ENCODE results near the gene UGDH.

The UGDH gene

GRCh38 chr4:39543034-39543433 is 15.8 kb upstream of the UGDH start:
- H3K9ac ChIP-seq (ENCODE audit: low read length) = no peak overlapping the region
- no peak overlapping the region for H3K4me2 ChIP-seq (ENCODE audit: low read length)
- no peaks in the 10 kb centered on the region for H3K79me2 ChIP-seq (ENCODE audit: insufficient read depth, low read length)
- no peak overlapping the region for H3K27ac ChIP-seq (ENCODE audit: low read depth, low read length, poor library complexity, severe bottlenecking)
- H3K9me3 ChIP-seq (ENCODE audit: low read length) = no peaks in the 10 kb centered on the region
- H2AFZ ChIP-seq (ENCODE audit: low read length) = no peak overlapping the region
- H4K20me1 ChIP-seq (ENCODE audit: insufficient read depth, low read length) = no peaks in the 10 kb centered on the region
- H3K36me3 ChIP-seq (ENCODE audit: insufficient read depth, low read length) = no peaks in the 10 kb centered on the region; the same call in 1 of the 2 replicates
- no peaks in the 10 kb centered on the region for H3K4me1 ChIP-seq (ENCODE audit: insufficient read depth, low read length, severe bottlenecking)
- TF ChIP-seq EZH2 (IDR thresholded peaks at IDR 0.05; ENCODE audit: borderline replicate concordance, low read length) (no peak), CTCF (IDR thresholded peaks at IDR 0.05; ENCODE audit: low read length) (no peak)
- H3K9me2 ChIP-seq (ENCODE audit: low read depth, low read length) = no peaks in the 10 kb centered on the region
- no peaks in the 10 kb centered on the region for H3K27me3 ChIP-seq (ENCODE audit: insufficient read depth, low read length)
- no peak overlapping the region for H3K4me3 ChIP-seq (ENCODE audit: low read depth, low read length, poor library complexity, severe bottlenecking)
- H3F3A ChIP-seq (ENCODE audit: insufficient read depth, low read length) = no peaks in the 10 kb centered on the region

- Histone ChIP-seq H3K9me2 (ENCODE audit: low read depth, low read length) (no peaks in the 10 kb centered on the region), H3K4me2 (ENCODE audit: low read length) (no peak overlapping the region), H3K27me3 (ENCODE audit: insufficient read depth, low read length) (no peaks in the 10 kb centered on the region), H3K27ac (ENCODE audit: low read depth, low read length, poor library complexity, severe bottlenecking) (no peak overlapping the region), H3K4me3 (ENCODE audit: low read depth, low read length, poor library complexity, severe bottlenecking) (no peak overlapping the region), H3K9ac (ENCODE audit: low read length) (no peak overlapping the region), H4K20me1 (ENCODE audit: insufficient read depth, low read length) (no peaks in the 10 kb centered on the region), H3K9me3 (ENCODE audit: low read length) (no peaks in the 10 kb centered on the region), H3K4me1 (ENCODE audit: insufficient read depth, low read length, severe bottlenecking) (no peaks in the 10 kb centered on the region), H3F3A (ENCODE audit: insufficient read depth, low read length) (no peaks in the 10 kb centered on the region), H3K36me3 (ENCODE audit: insufficient read depth, low read length) (no peaks in the 10 kb centered on the region; the same call in 1 of the 2 replicates), H2AFZ (ENCODE audit: low read length) (no peak overlapping the region), H3K79me2 (ENCODE audit: insufficient read depth, low read length) (no peaks in the 10 kb centered on the region)
- TF ChIP-seq CTCF (IDR thresholded peaks at IDR 0.05; ENCODE audit: low read length) (no peak), EZH2 (IDR thresholded peaks at IDR 0.05; ENCODE audit: borderline replicate concordance, low read length) (no peak)
Measured at GRCh38 chr4:39542611-39543012, 15.4 kb upstream of the UGDH start.

- Histone ChIP-seq H3K9me2 (ENCODE audit: low read depth, low read length) (no peaks in the 10 kb centered on the region), H3F3A (ENCODE audit: insufficient read depth, low read length) (no peaks in the 10 kb centered on the region), H3K27me3 (ENCODE audit: insufficient read depth, low read length) (no peaks in the 10 kb centered on the region), H3K4me1 (ENCODE audit: insufficient read depth, low read length, severe bottlenecking) (no peaks in the 10 kb centered on the region), H3K9ac (ENCODE audit: low read length) (no peak overlapping the region), H3K9me3 (ENCODE audit: low read length) (no peaks in the 10 kb centered on the region), H3K36me3 (ENCODE audit: insufficient read depth, low read length) (no peaks in the 10 kb centered on the region; the same call in 1 of the 2 replicates), H3K4me2 (ENCODE audit: low read length) (no peak overlapping the region), H3K79me2 (ENCODE audit: insufficient read depth, low read length) (no peaks in the 10 kb centered on the region), H4K20me1 (ENCODE audit: insufficient read depth, low read length) (no peaks in the 10 kb centered on the region), H3K4me3 (ENCODE audit: low read depth, low read length, poor library complexity, severe bottlenecking) (no peak overlapping the region), H3K27ac (ENCODE audit: low read depth, low read length, poor library complexity, severe bottlenecking) (no peak overlapping the region), H2AFZ (ENCODE audit: low read length) (no peak overlapping the region)
- no peak for TF ChIP-seq EZH2 (IDR thresholded peaks at IDR 0.05; ENCODE audit: borderline replicate concordance, low read length)
- TF ChIP-seq CTCF (IDR thresholded peaks at IDR 0.05; ENCODE audit: low read length) = no peak
Measured at GRCh38 chr4:39541987-39542610, 14.9 kb upstream of the UGDH start.

Measured in OCI-LY1 (cell line).